ENCODE measurements around the gene CUBN. TPM values are rescaled to one million over a fixed set of nuclear protein-coding genes. Genes with fewer than 3 reads are reported as not detected.

Gene CUBN
- total RNA-seq, 1 donor from 2014 or later = 0.89 TPM

DNA sequence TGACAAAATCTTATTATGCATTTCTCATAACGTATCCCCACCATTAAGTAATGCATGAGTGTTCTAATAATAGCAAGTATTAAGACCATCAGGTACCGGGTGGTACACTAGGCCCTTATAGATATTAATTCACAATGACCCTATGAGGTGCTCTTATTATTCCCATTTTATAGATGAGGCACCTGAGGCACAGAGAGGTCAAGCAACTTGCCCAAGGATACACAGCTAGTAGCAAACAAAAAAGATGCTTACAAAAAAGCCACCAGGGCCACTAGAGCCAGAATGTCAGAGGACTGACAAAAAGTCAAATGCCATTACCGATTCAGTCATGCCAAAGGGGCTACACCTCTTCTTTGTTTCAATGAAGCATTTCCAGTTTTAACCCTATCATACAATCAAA lies 318.3 kb downstream of the CUBN start:
- intact Hi-C loops (cut with micrococcal nuclease) = no loop called here

DNA sequence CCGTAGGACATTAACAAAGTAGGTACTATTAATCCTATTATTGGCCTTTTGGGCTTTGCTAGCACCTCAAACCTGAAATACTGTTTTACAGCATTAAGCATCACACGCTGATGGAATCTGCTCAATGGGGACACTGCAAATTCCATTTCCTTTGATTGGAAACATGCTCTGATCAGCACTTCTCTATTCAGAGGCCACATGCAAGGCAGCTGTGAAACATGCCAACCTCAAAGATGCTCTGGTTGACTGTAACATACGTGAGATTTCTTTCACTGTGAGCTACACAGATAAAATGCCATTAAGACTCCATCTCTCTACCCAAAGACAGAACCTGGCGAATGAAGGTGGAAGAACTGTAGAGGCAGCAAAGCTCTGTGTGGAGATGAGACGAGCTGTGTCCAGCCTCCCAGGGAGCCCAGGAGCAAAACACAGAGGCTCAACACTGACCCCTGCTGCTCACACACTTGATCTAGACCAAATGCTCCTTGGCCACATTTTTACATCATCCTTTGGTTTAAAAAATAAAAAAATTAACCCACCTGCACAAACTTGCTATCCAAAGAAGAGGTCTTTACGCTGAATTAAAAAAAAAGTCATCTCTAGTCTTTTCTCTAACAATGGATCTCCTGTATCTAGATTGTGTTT lies 320.4 kb downstream of the CUBN start:
- intact Hi-C loops (cut with micrococcal nuclease) = loop anchor here (1.0 kb wide), 1 partner anchor 30 kb away; no protein-coding TSS in a partner anchor

DNA sequence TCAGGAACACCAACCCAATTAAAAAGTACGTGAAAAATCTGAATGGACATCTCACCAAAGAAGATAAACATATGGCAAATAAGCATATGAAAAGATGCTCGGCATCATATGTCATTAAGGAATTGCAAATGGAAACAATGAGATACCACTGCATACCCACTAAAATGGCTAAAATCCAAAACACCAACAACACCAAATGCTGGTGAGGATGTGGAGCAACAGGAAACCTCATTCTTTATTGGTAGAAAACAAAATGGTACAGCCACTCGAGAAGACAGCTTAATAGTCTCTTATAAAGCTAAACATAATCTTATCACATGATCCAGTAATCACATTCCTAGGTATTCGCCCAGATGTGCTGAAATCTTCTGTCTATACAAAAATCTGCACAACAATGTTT lies 325.5 kb downstream of the CUBN start:
- intact Hi-C loops (cut with micrococcal nuclease) = no loop called here

DNA sequence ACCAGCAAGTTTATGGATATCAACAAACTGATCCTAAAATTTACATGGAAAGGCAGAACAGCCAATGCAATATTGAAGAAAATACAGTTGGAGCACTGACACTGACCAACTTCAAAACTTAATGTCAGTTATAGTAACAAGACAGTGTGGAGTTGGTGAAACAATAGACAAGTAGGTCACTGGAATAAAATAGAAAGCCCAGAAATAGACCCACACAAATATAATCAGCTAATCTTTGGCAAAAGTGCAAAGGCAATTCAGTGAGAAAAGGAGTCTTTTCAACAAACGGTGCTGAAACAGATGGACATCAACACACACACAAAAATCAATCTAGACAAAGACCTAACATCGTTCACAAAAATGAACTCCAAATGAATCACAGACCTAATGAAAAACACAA lies 326.1 kb downstream of the CUBN start:
- intact Hi-C loops (cut with micrococcal nuclease) = no loop called here

DNA sequence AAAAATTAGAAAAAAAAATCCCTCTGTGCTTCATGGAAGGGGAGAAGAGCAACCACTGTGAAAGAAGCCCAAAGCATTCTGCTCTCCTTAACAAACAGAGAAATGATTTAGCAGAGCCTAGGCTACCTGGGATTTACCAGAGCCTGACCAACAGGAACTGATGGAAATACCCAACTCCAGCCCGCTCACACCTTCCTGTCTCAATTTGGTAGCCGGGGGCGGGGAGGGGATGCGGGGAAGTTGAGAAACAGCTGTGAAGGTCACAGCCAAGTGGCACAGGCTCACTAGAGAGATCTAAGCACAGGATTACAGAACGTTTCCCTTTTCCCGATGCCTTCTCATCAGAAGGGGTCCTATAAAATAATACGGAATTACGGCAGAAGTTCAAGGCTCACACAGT lies 330.0 kb downstream of the CUBN start:
- intact Hi-C loops (cut with micrococcal nuclease) = no loop called here

DNA sequence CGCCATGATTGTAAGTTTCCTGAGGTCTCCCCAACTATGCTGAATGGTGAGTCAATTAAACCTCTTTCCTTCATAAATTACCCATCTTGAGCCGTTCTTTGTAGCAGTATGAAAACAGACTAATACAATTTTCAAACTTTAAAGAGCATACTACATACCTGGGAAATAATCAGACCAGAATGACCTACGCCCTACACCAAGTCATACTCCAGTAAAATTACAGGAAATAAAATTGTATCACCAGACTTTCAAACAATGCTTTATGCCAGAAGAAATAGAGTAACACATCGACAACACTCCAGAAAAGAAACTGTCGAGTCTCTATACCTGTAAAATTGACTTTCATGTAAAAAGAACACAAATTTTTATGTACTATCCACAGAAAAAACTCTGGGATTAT lies 331.0 kb downstream of the CUBN start:
- intact Hi-C loops (cut with micrococcal nuclease) = no loop called here

GRCh38 chr10:16795410-16796073 lies 334.1 kb downstream of the CUBN start:
- intact Hi-C loops (cut with micrococcal nuclease) = no loop called here

- intact Hi-C loops (cut with micrococcal nuclease) = no loop called here
Measured at GRCh38 chr10:16794005-16794404, 335.6 kb downstream of the CUBN start.

DNA sequence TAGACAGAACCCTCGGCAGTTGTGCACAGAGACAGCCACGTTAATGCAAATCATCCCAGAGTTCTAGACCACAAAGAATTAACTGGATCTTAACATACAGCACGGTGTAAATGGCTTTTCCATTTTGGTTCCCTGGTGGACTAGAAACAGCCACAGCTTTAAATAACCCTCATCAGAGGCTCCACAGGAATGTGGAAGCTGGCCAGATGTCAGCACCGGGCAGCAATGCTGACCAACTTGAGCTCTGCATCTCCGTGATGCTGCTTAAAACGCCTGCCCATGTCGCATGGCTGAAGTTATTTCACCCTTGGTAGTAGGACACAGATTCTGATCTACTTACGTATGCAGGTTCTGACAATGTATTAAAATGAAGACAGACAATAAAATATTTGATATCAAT lies 336.9 kb downstream of the CUBN start:
- intact Hi-C loops (cut with micrococcal nuclease) = no loop called here

DNA sequence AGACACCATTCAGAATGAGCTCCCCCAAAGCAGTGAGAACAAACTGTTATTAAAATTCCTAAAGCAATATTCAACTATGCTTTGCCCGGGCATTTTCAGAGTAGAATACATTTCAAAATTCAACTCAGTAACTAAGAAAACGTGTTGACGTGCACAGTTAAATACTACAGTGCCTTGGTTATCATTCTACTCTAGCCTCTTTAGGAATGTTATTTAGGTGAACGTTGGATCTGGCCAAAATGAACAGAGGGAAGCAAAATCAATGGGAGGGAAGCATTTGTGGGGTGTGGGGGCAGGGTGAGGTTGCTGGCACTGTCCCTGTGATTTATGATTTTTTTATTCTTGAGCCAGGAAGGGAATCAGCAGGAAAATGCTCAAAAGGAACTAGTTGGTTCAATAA lies 339.8 kb downstream of the CUBN start:
- intact Hi-C loops (cut with micrococcal nuclease) = no loop called here

DNA sequence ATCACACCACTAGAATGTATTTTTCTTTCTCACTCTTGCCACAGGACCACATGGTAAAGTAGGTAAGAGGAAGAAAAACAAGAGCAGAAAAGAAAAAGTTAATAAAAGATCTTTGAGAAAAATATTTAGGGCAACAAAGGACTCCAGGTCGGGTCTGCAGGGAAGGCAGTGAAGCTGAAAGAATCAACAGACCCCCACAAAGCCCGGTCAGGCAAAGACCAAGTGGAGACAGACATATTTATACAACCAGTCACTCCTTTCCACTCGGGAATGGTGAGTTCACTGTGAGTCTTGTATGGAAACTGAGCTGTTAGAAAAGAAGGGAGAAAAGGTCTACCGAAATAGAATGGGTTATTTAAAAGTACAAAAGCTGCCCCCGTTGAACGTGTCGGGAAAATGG lies 340.4 kb downstream of the CUBN start:
- intact Hi-C loops (cut with micrococcal nuclease) = no loop called here

DNA sequence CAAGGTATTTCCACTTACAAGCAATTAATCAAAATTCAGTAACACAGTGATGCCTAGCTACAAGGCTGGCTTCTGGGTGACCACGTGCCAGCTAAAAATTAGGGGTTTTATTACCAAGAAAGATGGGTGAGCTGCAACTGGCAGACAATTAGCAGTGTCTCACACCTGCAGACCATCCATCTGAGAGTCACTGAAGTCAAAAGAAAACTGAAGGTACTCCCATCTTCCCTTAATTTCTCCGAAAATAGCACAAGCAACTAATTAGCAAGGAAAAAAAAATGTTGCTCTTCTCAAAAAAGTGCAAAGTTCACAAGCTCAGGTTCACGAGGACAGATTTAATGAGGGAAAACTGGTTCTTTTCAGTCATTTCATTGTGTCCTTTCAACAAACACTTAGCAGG lies 340.8 kb downstream of the CUBN start:
- intact Hi-C loops (cut with micrococcal nuclease) = no loop called here

DNA sequence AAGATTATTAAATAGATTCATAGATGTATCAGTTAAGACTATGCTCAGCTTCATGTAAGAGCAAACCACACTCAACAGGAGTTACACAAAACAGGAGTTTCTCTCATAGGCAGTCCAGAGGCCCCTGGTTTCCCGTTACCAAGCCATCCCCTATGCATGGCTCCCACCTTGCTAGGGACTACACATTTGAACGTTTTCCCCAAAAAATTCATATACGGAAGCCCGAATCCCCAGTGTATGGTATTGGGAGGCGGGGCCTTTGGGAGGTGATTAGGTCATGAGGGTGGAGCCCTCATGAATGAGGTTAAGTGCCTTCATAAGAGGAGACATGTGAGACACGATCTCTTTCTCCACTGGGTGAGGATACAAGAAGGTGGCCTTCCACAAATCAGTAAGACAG lies 341.5 kb downstream of the CUBN start:
- intact Hi-C loops (cut with micrococcal nuclease) = no loop called here

GRCh38 chr10:16787361-16787791 lies 342.2 kb downstream of the CUBN start:
- intact Hi-C loops (cut with micrococcal nuclease) = loop anchor here (1.0 kb wide), 3 partner anchors 8 to 44 kb away; partner anchors contain the start of gene RSU1

GRCh38 chr10:16780338-16780880 lies 349.2 kb downstream of the CUBN start:
- intact Hi-C loops (cut with micrococcal nuclease) = no loop called here

DNA sequence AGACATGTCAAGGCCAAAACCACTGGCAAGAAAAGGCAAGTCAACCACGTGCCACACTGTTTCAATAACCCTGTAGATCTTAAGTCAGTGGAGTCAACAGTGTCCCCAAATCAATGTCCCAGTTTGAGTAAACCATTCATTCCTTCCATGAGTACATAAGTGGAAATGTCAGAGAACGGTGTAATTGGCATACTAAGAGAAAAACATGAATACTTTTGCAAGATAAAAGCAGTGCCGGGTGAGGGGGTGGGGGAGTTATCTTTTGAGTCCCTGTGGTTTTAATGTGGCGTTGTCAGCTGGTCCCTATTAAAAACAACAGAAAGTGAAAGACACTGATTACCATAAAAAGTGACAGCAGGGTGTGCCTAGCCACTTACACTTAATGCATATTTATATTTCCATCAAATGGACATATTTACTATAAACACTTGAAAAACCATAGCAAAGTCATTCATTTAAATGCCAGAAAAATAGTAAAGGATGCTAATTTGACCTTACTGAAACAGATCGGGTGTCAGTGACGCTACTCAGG lies 350.2 kb downstream of the CUBN start:
- intact Hi-C loops (cut with micrococcal nuclease) = loop anchor here (1.0 to 10.0 kb wide), 4 partner anchors 8 to 915 kb away; partner anchors contain the start of genes MINDY3 and PTER

- intact Hi-C loops (cut with micrococcal nuclease) = loop anchor here (1.0 to 10.0 kb wide), 3 partner anchors 340 to 913 kb away; partner anchors contain the start of genes MINDY3 and PTER
Measured at GRCh38 chr10:16777473-16778370, 351.9 kb downstream of the CUBN start.

DNA sequence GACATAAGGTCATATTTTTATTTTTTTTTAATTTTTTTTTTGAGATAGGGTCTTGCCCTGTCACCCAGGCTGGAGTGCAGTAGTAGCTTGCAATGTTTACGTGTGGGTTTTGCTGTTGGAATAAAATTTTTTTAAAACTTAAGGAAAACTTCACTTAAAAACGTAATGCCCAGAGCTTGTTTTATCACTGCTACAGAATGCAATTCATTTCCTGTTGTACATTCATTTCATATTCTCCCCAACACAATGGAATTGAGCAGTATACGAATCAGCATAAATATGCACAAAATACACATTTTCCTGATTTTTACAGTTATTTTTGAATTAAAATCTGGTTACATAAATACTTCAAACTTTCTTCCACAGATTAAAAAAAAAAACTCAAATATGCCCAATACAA lies 352.7 kb downstream of the CUBN start:
- intact Hi-C loops (cut with micrococcal nuclease) = loop anchor here (1.0 to 10.0 kb wide), 3 partner anchors 340 to 912 kb away; partner anchors contain the start of genes MINDY3 and PTER
